A204.1 (cell line): ENCODE results near the gene SLCO3A1.

ENCODE experiments used
- FAIRE-seq: peaks from 2 replicates; lab custom pipeline; 2012; peaks lifted over from hg19 to GRCh38; lab: Jason Lieb, UNC

Gene SLCO3A1

DNA sequence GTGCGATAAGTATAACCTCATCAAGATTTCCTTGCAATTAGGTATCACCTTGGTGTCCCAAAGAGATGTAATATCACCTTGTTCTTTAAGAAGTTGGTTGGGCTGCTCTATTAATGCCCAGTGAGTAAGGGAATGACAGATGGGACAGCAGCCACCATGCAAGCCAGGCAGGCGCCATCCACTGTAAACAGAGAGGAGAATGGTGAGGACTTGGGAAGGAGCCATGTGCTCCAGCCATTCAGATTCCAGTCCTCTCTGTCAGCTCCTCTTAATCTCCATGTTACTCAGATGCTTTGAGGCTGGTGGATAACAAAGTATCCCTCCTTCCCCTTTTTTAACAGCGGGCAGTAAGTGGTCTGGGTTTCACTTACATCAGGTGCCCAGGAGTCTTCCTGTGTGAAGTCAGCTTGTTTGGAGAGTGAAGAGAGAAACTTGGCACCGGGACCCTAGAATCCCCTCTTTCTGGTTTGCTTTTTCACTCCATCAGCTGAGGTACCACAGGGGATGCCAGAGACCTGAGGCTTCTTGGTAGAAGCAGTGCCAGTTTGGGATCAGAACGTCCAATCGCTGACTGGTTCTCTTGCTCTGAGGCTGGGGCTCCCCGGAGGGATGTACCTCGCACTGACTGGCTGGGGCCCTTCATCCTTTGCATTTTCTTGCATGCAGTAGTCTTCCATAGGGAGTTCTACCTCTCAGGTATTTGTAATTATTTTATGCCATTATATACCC lies 29.5 kb downstream of the SLCO3A1 start:
- no peak for FAIRE-seq

DNA sequence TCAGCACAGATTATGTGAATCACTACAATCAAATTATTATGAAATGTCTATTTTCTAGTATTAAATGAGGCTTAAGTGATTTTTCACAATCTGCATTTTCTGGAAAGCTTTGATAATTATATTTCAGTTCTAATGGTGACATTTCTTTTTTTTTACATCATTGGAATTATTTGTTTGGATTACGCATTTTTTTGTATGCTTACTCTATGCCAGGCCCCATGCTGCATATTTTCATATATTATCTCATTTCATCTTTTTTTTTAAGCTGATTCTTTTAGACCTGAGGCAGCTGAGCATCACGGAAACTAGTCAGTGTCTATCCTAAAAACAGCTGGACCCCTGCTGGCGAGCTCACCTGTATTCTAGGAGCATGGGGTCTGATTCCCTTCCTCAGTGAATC lies 31.1 kb downstream of the SLCO3A1 start:
- FAIRE-seq, result no peak

DNA sequence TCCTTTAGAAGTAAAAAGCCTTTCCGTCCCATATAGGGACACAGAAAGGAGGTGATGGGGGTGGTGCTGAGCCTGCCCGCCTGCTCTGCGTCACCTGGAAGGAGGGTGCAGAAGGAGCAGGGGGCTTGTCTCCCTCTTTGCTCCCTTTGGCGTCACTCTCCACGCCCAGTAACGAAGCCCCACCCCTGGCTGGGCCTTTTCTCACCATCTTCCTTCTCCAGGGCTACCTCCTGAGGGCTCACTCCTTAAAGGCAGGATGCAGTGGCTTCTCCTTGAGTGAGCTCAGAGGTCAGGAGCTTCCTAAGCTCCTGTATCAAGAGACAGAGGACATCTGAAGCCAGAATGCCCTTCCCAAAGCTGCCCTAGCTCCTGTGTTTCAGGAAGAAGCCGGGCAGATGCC lies 31.5 kb downstream of the SLCO3A1 start:
- FAIRE-seq, result no peak

DNA sequence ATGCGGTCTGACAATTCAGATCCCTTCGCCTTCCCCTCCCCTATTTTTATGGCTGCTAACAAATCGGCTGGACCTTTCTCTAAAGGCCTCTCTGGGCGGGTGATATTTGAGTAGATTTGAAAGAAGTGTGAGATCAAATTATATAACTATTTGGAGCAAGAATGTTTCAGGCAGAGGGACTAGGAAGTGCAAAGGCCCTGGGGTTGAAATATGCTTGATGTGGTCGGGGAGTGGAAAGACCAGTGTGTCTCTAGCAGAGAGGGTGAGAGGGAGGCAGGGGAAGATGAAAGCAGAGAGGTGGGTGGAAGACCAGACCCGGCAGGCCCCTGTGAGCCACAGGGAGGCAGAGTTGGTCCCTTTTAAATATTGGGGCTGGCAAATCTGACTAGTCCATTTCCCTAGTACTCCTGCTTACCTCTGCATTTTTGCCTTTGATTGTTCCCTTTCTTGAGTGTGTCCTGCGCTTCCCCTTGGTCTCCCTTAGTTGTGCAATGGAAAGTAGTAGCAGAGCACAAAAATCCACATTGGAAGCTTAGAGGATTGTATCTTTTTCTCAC lies 32.3 kb downstream of the SLCO3A1 start:
- no peak for FAIRE-seq

DNA sequence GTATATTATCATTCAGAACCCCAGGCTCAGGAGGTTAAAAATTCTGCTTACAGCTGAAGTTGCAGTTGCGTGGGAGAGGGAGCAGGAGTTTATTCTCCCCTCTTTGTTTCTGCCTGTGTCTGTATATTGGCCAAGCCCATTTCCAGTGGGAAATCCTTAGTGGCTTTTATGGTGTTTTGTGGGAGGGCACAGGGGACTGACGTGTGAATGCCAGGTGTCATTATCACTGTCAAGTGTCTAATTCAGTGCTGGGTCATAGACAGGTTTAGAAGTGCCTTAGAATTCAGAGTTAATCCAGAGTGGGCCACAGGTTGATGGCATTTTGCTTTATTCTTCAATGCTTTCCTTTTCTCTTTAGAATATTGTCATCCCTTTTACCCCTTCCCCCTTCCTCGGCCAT lies 33.4 kb downstream of the SLCO3A1 start:
- FAIRE-seq, result no peak

DNA sequence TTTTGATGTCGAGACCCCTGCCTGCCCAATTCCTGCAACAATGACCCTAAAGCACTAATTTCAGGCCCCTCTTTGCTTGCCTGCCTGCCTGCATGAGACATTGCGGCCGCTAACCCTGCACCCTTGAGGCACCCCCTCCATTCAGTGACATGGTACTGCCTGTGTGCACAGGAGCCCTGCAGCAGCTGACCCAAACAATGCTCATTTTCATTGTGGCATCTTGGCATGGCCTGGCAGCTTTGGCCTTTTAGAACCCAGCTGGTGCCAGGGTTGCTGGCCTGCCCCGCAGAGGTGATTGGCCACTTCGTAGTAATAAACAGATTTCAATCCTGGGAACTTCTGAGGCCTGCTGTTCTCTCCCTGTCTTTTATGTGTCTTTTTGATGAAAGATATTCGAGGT lies 33.8 kb downstream of the SLCO3A1 start:
- no peak for FAIRE-seq

DNA sequence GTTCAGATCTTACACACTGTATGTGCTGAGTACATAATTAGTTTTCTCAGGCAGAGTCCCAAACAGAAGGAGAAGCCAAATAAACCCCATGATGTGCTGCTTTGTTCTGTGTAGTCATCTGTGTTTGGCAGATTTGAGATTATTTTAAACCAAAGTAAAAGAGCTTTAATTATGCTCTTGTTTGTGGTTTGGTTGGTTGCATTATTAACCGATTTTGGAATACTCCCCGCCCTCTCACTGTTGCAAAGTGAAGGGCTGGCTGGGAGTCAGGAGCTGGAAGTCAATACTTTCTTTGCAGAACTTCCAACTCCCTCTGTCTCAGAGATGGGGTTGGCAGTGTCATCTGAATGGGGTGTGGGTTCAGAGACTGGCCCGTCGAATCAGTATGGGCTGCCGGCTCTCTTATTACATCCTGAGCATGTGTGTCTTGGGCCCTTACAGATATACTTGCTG lies 34.4 kb downstream of the SLCO3A1 start:
- FAIRE-seq, result no peak

DNA sequence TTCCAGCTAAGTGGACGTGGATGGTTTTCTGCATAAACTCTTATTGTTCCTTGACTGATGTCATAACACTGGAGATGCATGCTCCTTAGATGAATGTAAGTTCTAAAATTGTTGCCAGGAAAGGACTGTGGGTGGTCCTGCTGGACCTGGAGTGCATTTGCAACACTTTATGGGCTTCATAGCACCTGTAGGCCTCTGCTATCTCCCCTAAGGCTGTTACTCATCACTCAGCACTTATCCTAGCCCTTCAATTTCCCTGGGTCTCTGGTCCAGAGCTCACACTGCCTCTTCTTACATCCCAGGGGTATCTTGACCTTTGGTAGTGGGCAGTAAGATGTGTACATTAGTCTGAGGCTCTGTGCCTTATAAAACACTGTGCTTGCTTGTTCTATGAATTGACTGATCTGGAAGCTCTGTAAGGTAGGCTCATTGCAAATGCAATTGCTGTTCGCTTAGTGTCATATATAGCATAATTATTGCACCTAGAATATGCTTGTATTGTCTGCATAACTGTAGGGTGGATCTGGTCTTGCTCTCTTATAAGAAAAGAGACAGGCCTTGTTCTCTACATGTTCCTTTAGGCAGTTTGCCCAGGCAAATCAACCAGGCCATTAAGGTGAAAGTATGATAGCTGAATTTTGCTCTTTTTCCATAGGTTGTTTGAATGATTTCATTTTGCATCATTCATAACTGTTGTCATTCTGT lies 35.8 kb downstream of the SLCO3A1 start:
- no peak for FAIRE-seq

DNA sequence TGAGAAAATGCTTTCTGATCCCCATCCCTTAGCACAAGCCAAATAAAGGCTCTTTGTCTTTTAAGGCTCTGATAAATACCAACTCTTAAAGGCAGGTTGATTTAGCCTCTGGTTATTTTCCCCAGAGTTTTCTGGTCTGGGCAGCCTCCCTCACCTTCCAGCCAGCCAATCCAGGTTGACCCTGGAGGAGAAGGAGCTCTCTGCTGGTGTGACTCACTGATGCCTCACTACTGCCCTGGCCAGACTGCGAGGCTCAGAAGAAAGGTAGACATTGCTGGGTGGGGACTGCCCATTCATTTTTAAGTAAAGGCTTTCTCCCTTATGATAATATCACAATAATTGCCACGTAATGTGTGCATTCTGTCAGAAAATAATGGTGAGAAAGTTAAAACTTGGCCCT lies 37.1 kb downstream of the SLCO3A1 start:
- FAIRE-seq, result no peak

DNA sequence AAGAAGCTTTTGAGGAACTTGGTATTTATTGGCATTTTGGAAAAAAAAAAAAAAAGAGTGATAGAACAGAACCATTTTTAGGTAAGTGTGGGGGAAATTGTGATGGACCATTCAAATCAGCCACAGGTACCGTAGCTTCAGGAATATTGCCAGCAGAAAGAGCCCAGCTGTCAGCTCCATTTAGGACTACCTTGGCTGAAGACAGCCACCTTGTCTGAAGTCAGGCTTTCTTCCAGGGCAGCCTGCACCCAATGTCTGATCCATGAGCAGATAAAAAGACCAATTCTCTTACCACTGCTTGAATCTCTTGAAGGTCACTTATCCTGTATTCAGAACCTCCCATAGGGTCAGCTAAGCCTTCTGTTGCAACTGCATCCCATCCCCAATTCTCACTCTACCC lies 37.6 kb downstream of the SLCO3A1 start:
- no peak for FAIRE-seq

DNA sequence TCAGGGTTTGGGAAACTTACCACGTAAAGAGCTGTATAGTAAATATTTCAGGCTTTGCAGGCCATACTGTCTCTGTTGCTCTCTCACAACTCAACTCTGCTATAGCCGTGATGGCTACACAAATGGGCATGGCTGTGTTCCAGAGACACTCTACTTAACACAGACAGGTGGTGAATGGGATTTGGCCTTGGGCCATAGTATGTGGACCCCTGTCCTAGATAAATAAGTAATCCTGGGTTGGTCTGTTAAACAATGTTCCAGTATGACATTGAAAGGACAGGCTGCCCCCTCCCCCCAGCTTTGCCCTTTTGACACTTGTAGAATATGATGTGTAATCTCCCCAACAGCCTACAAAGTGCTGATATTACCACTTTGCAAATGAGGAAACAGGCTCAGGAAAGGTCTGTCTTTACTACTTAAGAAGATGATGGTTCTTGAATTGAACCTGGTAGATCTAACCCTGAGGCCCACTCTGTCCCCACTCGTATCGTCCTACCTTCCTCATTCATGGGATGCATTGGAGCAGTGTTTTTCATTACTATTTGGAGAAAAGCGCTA lies 38.4 kb downstream of the SLCO3A1 start:
- no peak for FAIRE-seq

DNA sequence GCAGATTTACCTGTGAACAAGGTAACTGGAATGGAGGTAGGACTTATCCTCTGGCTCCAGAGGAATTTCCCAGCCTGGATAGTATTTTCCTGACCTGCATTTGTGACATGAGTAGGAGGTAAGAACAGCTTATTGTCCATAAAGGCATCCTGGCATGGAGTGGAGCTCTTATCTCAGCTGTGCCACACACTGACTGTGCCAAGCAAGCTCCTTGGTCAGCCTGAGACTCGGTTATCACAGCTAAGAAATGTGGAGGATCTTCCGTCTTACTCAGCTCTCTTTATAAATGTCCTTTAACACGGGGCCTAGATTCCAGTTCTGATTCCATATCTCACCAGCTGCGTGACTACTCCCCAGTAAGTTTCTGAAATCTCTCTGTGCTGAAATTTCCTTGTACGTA lies 38.9 kb downstream of the SLCO3A1 start:
- no peak for FAIRE-seq

DNA sequence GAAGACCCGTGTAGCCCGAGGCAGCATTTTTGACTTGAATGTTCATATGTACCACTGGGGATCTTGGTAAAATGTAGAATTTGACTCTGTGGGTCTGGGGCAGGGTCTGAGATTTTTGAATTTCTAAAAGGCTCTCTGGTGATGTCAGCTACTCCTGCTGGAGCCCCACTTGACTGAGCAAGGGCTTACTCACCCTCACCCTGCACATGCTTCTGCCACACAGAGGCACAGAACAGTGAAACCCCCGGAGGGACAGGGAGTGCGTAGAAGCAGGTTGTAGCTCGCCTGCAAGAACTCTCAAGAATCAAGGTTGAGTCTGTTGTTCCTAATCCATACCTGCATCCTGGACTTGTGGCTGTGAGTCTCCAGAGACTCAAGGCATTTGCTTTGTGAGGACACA lies 41.1 kb downstream of the SLCO3A1 start:
- FAIRE-seq, result no peak

DNA sequence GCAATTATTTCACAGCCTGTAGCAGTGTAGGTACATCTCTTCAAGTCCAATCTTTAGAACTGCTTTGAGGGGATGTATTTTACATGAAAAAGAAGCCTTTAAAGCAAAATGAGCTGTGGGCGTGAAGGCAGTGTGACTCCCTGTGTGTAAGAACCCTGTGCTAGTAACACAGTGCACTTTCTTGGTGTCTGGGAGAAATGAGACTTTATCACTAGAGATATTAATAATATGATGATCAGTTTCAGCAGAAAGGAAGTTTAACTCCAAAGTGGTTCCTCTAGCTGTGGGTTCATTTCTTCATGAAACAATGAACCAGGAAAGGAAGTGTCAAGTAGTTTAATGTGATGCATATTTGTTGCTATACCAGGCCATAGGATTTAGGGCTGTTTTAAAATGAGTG lies 41.5 kb downstream of the SLCO3A1 start:
- FAIRE-seq, result no peak

DNA sequence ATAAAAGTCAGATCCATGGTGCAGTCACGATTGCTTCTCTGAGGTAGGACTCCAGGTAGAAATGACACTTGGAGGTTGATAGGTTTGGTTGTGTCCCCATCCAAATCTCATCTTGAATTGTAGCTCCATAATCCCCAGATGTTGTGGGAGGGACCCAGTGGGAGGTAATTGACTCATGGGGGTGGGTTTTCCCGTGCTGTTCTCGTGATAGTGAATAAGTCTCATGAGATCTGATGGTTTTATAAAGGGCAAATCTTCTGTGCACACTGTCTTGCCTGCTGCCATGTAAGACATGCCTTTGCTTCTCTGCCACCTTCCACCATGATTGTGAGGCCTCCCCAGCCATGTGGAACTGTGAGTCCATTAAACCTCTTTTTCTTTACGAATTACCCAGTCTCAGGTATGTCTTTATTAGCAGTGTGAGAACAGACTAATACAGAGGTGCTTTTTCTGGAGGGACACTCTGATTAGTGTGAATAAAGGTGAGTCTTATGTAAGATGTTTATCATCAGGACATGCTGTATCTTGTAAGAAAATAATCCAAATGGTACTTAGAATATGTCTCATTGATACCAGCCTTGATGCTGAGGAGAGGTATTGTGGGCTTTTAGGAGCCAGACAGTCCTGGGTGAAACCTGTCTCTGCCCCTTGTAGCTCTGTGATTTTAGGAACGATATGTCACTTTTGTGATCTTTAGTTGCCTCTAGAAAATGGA lies 43.0 kb downstream of the SLCO3A1 start:
- no peak for FAIRE-seq

DNA sequence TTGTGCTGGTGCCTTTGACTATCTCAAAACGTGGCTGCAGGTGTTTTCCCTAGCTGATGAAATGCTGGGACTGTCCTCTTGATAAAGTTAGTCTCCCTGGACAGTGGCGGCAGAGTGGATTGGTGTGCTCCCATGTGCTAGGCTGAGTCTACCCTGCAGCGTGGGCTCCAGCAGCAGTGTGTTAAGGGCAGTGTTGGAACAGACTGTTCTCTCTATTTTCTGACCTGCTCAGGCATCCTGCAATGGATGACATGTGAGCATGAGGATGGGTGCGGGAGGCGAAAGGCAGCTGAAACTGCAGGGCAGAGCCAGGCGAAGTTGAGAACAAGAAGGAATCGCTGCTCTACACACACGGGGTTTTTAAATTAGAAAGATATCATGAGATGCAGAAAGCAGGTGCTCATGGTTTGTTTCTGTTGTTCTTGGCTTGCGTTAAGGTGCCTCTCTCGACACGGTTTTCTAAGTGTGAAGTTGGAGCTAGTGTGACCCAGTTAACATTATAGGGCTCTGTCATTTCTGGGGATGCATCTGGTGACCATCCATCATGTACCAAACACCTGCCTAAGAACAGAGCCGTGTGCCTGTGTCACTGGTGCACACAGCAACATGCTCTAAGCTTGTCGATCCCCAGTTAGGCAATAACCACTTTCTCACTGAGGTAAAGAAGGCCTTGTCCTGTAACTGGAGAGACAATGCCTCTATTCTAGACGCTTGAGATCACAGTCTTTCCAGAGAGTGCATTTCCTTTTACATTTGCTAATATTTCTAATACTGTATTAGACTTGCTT lies 44.3 kb downstream of the SLCO3A1 start:
- FAIRE-seq, result no peak

DNA sequence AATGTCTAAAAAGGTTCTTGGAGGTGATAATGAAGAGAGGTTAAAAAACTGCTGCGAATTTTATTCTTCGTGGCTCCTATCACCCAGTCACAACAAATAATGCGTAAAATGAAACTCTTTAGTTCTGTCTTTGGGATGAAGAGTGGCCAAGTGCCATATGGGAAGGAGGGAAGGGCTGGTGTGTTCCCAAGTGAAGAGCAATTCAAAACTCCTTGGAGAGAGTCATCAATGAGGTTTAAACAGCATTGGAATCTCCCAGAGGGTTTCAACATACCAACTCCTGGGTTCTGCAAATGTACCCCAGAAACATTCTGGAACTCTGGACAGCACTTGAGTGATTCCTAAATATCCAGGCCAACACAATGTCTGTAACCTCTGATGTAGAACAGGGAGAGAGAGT lies 45.3 kb downstream of the SLCO3A1 start:
- no peak for FAIRE-seq

DNA sequence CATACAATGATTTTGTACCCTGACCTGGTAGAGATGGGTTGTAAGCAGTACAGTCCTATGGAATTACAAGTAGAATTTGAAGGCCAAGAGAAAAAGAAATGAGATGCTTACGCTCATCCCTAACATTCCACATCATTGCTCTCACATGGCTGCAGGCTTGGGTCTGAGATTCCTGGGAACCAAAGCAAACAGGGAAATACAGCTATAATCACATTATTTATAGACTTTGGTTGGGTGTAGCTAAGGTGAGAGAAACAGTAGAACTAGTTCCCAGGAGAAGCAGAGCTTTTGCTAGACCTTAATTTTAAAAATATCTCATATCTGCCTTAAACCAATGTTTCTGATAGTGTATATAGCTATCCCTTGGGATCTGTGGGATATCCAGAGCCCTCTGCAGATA lies 51.4 kb downstream of the SLCO3A1 start:
- FAIRE-seq, result no peak

DNA sequence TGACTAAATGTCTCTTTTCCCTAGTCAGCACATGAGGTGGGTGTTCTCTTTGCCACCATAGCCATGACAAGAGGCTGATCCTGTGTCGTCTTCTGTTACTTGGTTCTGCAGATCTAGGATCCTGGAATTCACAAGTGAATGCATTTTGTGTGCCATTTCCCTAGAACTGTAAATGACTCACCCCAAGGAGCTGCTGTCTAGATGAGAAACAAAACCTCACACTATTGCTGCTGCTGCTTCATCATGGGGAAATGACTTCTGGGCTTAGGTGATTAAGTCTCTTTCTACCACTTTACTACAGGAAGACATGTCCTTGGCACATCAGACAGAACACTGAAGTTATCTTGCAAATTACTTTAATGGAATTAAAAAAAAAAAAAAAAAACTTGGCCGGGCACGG lies 54.9 kb downstream of the SLCO3A1 start:
- no peak for FAIRE-seq

DNA sequence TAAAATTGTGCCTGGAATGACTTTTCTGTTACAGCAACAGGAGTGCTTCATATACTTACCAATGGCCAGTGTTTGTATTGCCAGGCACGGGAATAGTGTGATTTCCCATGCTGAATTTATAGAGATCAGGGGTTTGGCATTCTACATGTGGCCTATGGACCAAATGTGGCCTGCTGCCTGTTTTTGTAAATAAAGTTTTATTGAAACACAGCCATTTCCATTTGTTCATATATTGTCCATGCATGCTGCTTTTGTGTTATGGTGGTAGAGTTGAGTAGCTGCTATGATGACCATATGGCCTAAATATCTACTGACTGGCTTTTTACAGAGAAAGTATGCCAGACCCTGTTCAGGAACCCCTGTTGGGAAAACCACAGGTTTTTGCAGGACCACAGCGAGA lies 55.6 kb downstream of the SLCO3A1 start:
- FAIRE-seq, result no peak

DNA sequence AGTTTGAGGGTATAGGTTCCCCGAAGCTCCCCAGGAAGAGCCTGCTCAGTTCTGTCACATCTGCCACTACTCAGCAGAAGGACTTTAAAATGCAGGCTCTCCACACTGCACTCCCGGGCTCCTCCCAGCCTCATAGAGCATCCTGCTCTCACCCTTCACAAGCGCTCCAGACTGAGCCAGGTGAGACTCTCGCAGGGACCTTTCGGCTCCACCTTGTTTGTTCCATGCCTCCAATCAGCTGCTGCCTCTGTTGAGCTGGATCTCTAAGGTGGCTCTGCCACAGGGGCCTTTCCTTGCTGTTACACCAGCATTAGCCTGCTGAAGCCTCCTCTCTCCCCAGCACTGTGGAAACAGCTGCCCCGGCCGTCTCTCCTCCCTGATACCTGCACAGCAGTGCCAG lies 56.1 kb downstream of the SLCO3A1 start:
- no peak for FAIRE-seq

DNA sequence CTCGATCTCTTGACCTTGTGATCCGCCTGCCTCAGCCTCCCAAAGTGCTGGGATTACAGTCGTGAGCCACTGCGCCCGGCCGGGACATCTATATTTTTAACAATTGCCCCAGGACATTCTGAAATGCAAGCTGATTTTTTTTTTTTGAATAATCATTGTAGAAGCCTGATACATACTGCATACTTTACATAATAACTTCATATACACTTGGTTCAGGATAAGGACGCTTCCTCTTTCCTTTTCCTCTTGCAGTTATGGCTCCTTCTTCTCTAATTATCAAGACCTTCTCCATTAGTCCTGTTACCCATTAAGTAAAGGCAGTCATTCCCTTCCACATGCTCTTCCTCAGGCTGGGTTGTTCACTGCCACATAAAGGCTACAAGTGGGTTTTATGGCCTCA lies 58.3 kb downstream of the SLCO3A1 start:
- FAIRE-seq, result no peak
